ENCODE measurements around the gene CRYBB1. TPM values are rescaled to one million over a fixed set of nuclear protein-coding genes. Genes with fewer than 3 reads are reported as not detected.
"Not testable (repeated sequence)": the region's sequence is repeated elsewhere in the genome, so short reads cannot be mapped to it uniquely, and the experiment has no call there.

CRYBB1 gene
- total RNA-seq, 8 experiments from 2014 or later = 0.38 to 0.86 (median 0.60) TPM; not detected in 5

DNA sequence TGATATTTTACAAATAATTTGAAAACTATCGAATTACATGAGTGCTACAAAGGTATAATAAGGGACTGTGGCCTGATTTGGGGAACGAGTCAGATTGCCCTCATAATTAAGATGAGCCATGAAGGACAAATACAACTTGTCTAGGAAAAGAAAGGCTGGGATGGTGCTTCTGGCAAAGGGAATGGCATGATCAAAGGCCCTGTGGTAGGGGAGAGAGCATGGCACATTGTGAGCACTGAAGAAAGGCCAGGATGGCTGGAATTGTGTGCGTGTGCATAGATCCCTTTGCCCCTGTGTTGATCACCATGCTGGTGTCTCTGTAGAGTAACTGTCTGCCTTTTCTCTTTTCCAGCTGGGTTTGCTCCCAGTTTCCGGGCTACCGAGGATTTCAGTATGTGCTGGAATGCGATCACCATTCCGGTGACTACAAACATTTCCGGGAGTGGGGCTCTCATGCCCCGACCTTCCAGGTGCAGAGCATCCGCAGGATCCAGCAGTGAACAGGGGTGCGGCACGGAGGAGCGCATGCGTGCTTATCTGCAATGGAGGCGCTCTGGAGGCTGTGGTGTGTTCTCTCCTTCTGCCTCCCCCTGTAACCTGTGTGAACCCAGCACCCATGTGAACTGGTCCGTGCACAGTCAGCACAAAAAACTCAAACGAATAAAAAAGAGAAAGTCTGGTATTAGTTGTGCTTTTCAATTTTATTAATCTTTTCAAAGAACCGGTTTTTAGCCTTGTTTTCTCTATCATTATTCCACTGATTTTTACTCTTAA is 12.3 kb upstream of the CRYBB1 start:
- in situ Hi-C loops (cut with MboI; ENCODE audit: low pct_unique_long_range_greater_than_20kb in 2 of 9, low sequenced_read_pairs in 9 of 9, unreplicated experiment in 9 of 9) = no loop called here
- Histone ChIP-seq H3K4me3 (no peak overlapping the region), H3K27ac (no peak overlapping the region), H3K4me1 (replicated peaks in 1 of 2) (no peaks in the 10 kb centered on the region)
- WGBS, 10 experiments = 36 to 94% (median 86%) methylated on average over 4 to 18 of the region's 18 CpGs
- ATAC-seq (replicated peaks in 6 of 8) = no peak

DNA sequence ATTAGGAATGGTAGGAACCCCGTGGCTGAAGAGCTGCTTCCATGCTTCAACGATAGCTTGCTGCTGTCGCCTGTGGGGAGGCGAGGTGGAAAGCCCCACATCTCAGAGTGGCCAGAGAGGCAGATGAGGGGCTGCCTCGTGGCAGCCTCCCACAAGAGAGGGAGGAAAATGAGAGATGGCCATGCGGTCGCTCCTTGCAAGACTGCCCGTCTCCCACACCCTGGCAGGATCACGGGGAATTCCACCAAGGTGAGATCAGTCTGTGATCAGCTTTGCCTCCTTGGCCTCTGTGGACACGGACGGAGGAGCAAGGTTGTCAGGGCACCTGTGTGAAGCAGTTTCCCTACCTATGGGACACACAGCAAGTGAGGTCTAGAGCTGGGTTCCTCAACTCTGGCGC is 7.0 kb upstream of the CRYBB1 start:
- Histone ChIP-seq H3K4me1 (replicated peaks in 1 of 2) (no peaks in the 10 kb centered on the region), H3K4me3 (no peak overlapping the region), H3K27ac (no peak overlapping the region)
- in situ Hi-C loops (cut with MboI; ENCODE audit: low pct_unique_long_range_greater_than_20kb in 2 of 9, low sequenced_read_pairs in 9 of 9, unreplicated experiment in 9 of 9) = loop anchor here in 1 of 9 experiments (25.0 kb wide), 1 partner anchor 238 kb away; no protein-coding TSS in a partner anchor
- ATAC-seq (replicated peaks in 6 of 8) = no peak
- 60 to 100% (median 80%) methylated on average over 1 to 11 of the region's 12 CpGs; no CpG with 5 or more reads in 5 of the 10 experiments for WGBS, 10 experiments

DNA sequence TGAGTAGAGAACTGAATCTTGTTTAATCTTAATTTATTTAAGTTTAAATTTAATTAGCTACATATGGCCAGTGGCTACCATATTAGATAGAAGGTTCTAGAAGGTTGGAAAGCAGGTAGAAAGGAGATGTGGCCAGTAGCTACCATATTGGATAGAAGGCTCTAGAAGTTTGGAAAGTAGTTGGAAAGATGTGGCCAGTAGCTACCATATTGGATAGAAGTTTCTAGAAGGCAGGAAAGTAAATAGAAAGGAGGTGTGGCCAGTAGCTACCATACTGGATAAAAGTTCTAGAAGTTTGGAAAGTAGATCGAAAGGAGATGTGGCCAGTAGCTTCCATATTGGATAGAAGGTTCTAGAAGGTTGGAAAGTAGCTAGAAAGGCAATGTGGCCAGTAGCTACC is 6.2 kb upstream of the CRYBB1 start:
- 20 to 92% (median 71%) methylated on average over 1 of the region's 1 CpG; no CpG with 5 or more reads in 3 of the 10 experiments for WGBS, 10 experiments
- H3K4me3 ChIP-seq = no peak overlapping the region
- in situ Hi-C loops (cut with MboI; ENCODE audit: low pct_unique_long_range_greater_than_20kb in 2 of 9, low sequenced_read_pairs in 9 of 9, unreplicated experiment in 9 of 9) = loop anchor here in 1 of 9 experiments (25.0 kb wide), 1 partner anchor 237 kb away; no protein-coding TSS in a partner anchor
- no peak for ATAC-seq (replicated peaks in 6 of 8)
- H3K4me1 ChIP-seq (replicated peaks in 1 of 2) = no peaks in the 10 kb centered on the region
- no peak overlapping the region for H3K27ac ChIP-seq

DNA sequence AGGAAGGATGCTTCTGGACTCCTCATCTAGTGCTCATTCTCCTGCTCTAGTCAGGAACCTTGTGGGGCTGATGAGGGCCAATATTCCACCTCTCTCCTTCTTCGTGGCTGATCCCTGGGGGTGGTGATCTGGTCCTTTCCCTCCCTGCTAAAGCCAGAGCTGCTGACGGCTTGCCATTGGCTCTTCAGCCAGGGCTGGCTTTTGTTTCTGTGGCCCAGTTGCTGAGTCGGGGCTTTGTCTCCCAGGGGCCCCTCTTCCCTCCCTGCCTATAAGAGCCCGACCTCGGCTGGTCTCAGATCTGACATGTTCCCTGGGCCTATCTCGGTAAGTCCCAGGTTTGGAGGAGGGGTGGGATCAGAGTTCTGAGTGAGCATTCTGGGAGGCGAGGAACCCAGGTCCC is 3.8 kb upstream of the CRYBB1 start, which contains the start of gene CRYBA4:
Gene CRYBA4, plus strand, starts transcription at position 301 of the 400 bp plus-strand sequence. CDS start 634 bp downstream, outside the sequence.
- ATAC-seq (replicated peaks in 6 of 8) = no peak
- H3K4me3 ChIP-seq = no peak within 1 kb of the TSS
- H3K4me1 ChIP-seq (replicated peaks in 1 of 2) = no peaks in the 10 kb centered on the region
- no peak within 1 kb of the TSS for H3K27ac ChIP-seq
- 24 to 80% (median 53%) methylated on average over 1 to 5 of the region's 7 CpGs; no CpG with 5 or more reads in 2 of the 10 experiments for WGBS, 10 experiments
- in situ Hi-C loops (cut with MboI; ENCODE audit: low pct_unique_long_range_greater_than_20kb in 2 of 9, low sequenced_read_pairs in 9 of 9, unreplicated experiment in 9 of 9) = loop anchor here in 1 of 9 experiments (25.0 kb wide), 1 partner anchor 234 kb away; no protein-coding TSS in a partner anchor

DNA sequence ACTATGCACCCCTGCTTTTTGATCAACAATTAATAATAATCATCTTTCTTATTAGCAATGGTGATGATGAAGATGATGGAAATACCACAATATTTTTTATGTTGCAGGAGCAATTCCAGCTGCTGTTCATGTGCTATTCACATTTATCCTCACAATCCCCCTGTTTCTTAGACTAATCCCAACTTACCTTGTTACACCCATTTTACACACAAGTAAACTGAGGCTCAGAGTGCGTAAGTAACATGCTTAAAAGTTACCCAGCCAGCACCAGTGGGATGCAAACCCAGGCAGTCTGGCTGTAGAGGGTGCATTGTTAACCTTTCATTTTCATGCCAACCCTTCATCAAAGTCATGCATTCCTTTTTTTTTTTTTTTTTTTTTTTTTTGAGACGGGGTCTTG is 2.4 kb upstream of the CRYBB1 start:
- ATAC-seq (replicated peaks in 6 of 8) = no peak
- Histone ChIP-seq H3K4me1 (replicated peaks in 1 of 2) (no peaks in the 10 kb centered on the region), H3K4me3 (no peak overlapping the region), H3K27ac (no peak overlapping the region)
- 17 to 100% (median 86%) methylated on average over 1 to 2 of the region's 2 CpGs; no CpG with 5 or more reads in 1 of the 10 experiments for WGBS, 10 experiments
- in situ Hi-C loops (cut with MboI; ENCODE audit: low pct_unique_long_range_greater_than_20kb in 2 of 9, low sequenced_read_pairs in 9 of 9, unreplicated experiment in 9 of 9) = loop anchor here in 1 of 9 experiments (25.0 kb wide), 1 partner anchor 233 kb away; no protein-coding TSS in a partner anchor

DNA sequence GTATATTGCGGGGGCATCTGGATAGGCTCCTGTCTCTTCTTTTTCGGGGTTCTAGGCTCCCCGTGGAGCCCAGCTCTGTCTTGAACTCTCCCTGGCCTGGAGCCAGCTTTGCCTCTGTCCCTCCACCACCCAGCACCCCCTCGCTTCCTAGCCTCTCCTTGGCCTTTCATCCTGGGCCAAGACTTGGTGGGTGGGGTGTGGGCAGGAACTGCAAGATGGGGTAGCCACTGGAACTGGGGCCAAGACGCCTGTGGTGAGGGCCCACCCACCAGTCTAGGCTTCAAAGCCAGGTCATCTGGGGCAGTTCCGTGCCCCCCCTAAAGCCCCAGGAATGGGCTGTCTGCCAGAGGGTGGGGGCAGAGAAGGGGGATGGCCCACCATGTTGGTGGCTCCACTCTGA is 1.7 kb upstream of the CRYBB1 start:
- in situ Hi-C loops (cut with MboI; ENCODE audit: low pct_unique_long_range_greater_than_20kb in 2 of 9, low sequenced_read_pairs in 9 of 9, unreplicated experiment in 9 of 9) = loop anchor here in 1 of 9 experiments (25.0 kb wide), 1 partner anchor 232 kb away; no protein-coding TSS in a partner anchor
- Histone ChIP-seq H3K4me3 (no peak overlapping the region), H3K27ac (no peak overlapping the region), H3K4me1 (replicated peaks in 1 of 2) (peaks cover under 1 to 3% of the 10 kb centered on the region in 2 donors)
- 0 to 67% (median 32%) methylated on average over 1 to 3 of the region's 6 CpGs; no CpG with 5 or more reads in 6 of the 10 experiments for WGBS, 10 experiments
- ATAC-seq (replicated peaks in 6 of 8) = no peak

DNA sequence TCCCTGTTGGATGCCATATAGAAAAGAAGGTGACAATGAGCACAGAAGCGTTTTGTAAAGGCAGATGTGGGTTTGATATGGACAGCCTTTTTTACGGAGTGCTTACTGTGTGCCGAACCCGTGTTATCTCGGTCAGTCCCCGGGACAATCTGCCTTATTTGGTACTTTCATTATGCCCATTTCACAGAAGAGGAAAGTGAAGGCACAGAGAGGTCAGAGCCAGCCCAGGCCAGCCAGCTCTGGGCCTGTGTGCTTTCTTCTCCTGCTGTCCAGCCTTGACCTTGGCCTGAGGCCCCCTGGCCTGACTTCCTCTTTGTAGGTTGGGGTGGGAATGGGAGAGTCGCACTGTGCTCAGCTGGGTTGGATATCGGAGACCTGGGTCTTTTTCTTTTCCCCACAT is 628 bp upstream of the CRYBB1 start:
- in situ Hi-C loops (cut with MboI; ENCODE audit: low pct_unique_long_range_greater_than_20kb in 2 of 9, low sequenced_read_pairs in 9 of 9, unreplicated experiment in 9 of 9) = loop anchor here in 1 of 9 experiments (25.0 kb wide), 1 partner anchor 231 kb away; no protein-coding TSS in a partner anchor
- H3K27ac ChIP-seq = no peak overlapping the region
- peaks cover 9 to 13% of the 10 kb centered on the region in 2 donors for H3K4me1 ChIP-seq (replicated peaks in 1 of 2)
- WGBS, 10 experiments = 84 to 100% (median 90%) methylated on average over 2 to 6 of the region's 8 CpGs; no CpG with 5 or more reads in 6 of the 10 experiments
- no peak overlapping the region for H3K4me3 ChIP-seq
- ATAC-seq (replicated peaks in 6 of 8) = no peak

DNA sequence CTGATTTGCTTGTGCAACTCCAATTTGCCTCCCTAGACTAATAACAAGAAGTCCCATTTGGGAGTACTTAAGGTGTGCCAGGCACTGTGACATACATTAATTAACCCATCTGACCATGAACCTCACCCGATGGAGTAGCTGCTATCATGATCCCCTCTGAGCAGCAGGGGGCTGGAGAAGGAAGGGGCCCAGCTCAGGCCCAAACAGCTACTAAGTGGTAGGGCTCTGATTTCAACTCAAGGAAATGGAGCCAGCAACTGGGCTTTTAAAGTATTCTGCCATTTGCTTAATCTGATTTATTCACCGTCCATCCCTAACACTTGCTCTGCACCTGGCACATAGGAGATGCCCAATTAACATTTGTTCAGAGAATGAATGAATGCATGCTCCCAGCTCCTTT is 1.2 kb downstream of the CRYBB1 start:
- Histone ChIP-seq H3K4me3 (no peak overlapping the region), H3K4me1 (replicated peaks in 1 of 2) (peaks cover 9 to 16% of the 10 kb centered on the region in 2 donors), H3K27ac (no peak overlapping the region)
- in situ Hi-C loops (cut with MboI; ENCODE audit: low pct_unique_long_range_greater_than_20kb in 2 of 9, low sequenced_read_pairs in 9 of 9, unreplicated experiment in 9 of 9) = loop anchor here in 1 of 9 experiments (25.0 kb wide), 1 partner anchor 229 kb away; no protein-coding TSS in a partner anchor
- ATAC-seq (replicated peaks in 6 of 8) = peak in 1 of 8 experiments; percentile 12
- 0 to 80% (median 25%) methylated on average over 1 to 2 of the region's 2 CpGs; no CpG with 5 or more reads in 4 of the 10 experiments for WGBS, 10 experiments

DNA sequence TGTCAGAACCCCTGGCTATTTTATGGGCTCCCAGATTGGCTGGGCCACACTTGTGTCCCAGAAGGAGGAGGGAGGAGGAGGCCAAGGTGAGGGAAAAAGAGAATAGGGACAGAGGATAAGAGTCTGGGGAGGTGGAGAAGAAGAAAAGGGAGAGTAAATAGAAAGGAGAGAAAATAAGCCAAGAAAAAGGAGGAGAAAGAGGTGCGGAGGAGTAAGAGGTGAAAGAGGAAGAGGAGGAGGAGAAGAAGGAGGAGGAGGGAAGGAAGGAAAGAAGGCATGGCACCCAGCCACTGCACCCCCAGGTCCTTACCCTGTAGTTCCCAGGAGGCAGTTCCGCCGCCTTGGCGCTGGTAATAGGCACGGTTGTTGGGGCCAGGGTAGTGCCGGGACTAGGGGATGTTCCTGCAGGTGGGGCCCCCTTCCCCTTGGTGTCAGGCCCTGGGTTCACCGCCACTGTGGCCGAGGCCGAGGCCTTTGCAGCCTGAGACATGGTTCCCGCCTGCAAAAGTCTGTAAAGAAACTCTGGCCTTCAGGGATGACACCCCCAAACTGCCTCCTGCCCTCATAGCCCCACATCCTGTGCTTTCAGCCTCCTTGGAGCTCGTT is 1.9 kb downstream of the CRYBB1 start:
- H3K4me3 ChIP-seq = no peak overlapping the region
- no peak overlapping the region for H3K27ac ChIP-seq
- WGBS, 10 experiments = 75 to 100% (median 85%) methylated on average over 2 to 8 of the region's 11 CpGs; no CpG with 5 or more reads in 1 of the 10 experiments
- in situ Hi-C loops (cut with MboI; ENCODE audit: low pct_unique_long_range_greater_than_20kb in 2 of 9, low sequenced_read_pairs in 9 of 9, unreplicated experiment in 9 of 9) = loop anchor here in 1 of 9 experiments (25.0 kb wide), 1 partner anchor 229 kb away; no protein-coding TSS in a partner anchor
- peaks cover 9 to 16% of the 10 kb centered on the region in 2 donors for H3K4me1 ChIP-seq (replicated peaks in 1 of 2)
- no peak for ATAC-seq (replicated peaks in 6 of 8)

DNA sequence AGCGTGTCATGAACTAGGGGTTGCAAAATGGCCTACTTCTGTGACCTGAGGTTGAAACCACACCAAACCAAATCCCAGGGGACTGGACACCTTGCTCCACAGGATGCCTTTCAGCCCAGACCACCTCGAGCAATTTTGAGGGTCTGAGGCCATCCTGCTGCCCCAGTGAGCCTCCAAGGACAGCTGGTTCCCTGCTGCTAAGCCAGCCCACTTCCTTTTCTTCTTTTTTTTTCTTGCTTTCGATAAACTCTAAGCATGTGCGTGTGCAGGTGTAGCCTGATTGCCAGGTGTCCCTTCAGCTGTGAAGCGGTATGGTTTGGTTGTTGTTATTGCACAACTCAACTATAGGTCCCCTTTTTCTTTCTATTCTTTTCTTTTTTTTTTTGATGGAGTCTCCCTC is 2.7 kb downstream of the CRYBB1 start:
- in situ Hi-C loops (cut with MboI; ENCODE audit: low pct_unique_long_range_greater_than_20kb in 2 of 9, low sequenced_read_pairs in 9 of 9, unreplicated experiment in 9 of 9) = loop anchor here in 1 of 9 experiments (25.0 kb wide), 1 partner anchor 228 kb away; no protein-coding TSS in a partner anchor
- 14 to 100% (median 52%) methylated on average over 1 to 4 of the region's 5 CpGs; no CpG with 5 or more reads in 2 of the 10 experiments for WGBS, 10 experiments
- no peak overlapping the region for H3K4me3 ChIP-seq
- ATAC-seq (replicated peaks in 6 of 8) = no peak
- H3K27ac ChIP-seq = no peak overlapping the region
- peaks cover 9 to 16% of the 10 kb centered on the region in 2 donors for H3K4me1 ChIP-seq (replicated peaks in 1 of 2)

DNA sequence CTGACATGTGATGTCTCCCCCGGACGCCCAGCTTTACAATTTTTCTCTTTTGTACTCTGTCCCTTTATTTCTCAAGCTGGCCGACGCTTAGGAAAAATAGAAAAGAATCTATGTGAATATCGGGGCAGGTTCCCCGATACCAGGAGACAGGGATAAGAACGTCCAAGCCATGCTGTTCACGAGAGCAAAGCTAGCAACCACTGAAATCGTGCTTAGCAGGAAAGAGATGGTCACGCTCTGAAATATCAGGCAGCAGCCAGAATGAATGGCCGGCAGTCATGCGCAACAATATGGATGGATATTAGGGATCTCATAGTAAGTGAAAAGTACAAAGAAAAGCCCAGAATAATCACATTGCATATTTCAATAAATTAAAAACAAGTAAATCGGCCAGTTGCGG is 3.5 kb downstream of the CRYBB1 start:
- ATAC-seq (replicated peaks in 6 of 8) = no peak
- in situ Hi-C loops (cut with MboI; ENCODE audit: low pct_unique_long_range_greater_than_20kb in 2 of 9, low sequenced_read_pairs in 9 of 9, unreplicated experiment in 9 of 9) = loop anchor here in 1 of 9 experiments (25.0 kb wide), 1 partner anchor 227 kb away; no protein-coding TSS in a partner anchor
- H3K27ac ChIP-seq = no peak overlapping the region
- peaks cover 9 to 16% of the 10 kb centered on the region in 2 donors for H3K4me1 ChIP-seq (replicated peaks in 1 of 2)
- H3K4me3 ChIP-seq = no peak overlapping the region
- WGBS, 10 experiments = 0 to 73% (median 44%) methylated on average over 2 to 13 of the region's 14 CpGs

DNA sequence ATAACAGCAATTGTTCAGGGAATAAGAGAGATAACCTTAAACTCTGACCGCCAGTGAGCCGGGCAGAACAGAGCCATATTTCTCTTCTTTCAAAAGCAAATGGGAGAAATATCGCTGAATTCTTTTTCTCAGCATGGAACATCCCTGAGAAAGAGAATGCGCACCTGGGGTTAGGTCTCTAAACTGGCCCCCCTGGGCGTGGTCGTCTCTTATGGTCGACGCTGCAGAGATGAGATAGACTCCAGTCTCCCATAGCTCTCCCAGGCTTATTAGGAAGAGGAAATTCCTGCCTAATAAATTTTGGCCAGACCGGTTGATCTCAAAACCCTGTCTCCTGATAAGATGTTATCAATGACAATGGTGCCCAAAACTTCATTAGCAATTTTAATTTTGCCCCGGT is 4.1 kb downstream of the CRYBB1 start:
- not testable (repeated sequence) for ATAC-seq (replicated peaks in 6 of 8); H3K27ac ChIP-seq; H3K4me3 ChIP-seq
- WGBS, 10 experiments = 0 to 47% (median 7%) methylated on average over 1 to 7 of the region's 10 CpGs; no CpG with 5 or more reads in 2 of the 10 experiments
- H3K4me1 ChIP-seq (replicated peaks in 1 of 2) = peaks cover 9 to 16% of the 10 kb centered on the region in 2 donors
- in situ Hi-C loops (cut with MboI; ENCODE audit: low pct_unique_long_range_greater_than_20kb in 2 of 9, low sequenced_read_pairs in 9 of 9, unreplicated experiment in 9 of 9) = loop anchor here in 1 of 9 experiments (25.0 kb wide), 1 partner anchor 226 kb away; no protein-coding TSS in a partner anchor
